PC-3 (cell line): ENCODE results near the gene HOXC9. TPM values are rescaled to one million over a fixed set of nuclear protein-coding genes. Genes with fewer than 3 reads are reported as not detected.

Source experiments
- ATAC-seq: fragments of 200-7000 bp; cut with Tn5 transposase; 2 replicates; pipeline ENCODE4 v1.9.1; 2020; ENCODE audit warnings: mild to moderate bottlenecking, moderate library complexity
- BruUV-seq: library from RNA; stranded (reverse); fragments of 400-500 nt; replicated peaks from 2 replicates; lab custom pipeline; 2021; lab: Mats Ljungman, UMichigan
- CTCF ChIA-PET: fragments of 300-600 bp; sonication (Branson Sonifier 250); formaldehyde crosslinking; loops from one replicate; lab custom pipeline; 2022; ENCODE audit warnings: antibody characterized with exemption; lab: Charles Lee
- POLR2A ChIA-PET: fragments of 300-600 bp; sonication (Branson Sonifier 250); formaldehyde crosslinking; loops from one replicate; lab custom pipeline; 2022; ENCODE audit warnings: antibody characterized with exemption; ENCODE audit not compliant: unreplicated experiment; lab: Charles Lee
- DNase-seq: peaks from one replicate; pipeline ENCODE4 v3.0.0-alpha.2; 2015
- H2AFZ ChIP-seq: fragments of 300-600 bp; sonication (generic); 2 replicates; pipeline ENCODE4 v1.6.0; 2016; ENCODE audit warnings: antibody characterized with exemption, low read length
- H3F3A ChIP-seq: fragments of 300-600 bp; sonication (generic); one replicate; pipeline ENCODE4 v1.6.0; 2017; ENCODE audit warnings: antibody characterized with exemption, low read length, control low read depth, mild to moderate bottlenecking; ENCODE audit not compliant: unreplicated experiment
- H3K27ac ChIP-seq: fragments of 300-600 bp; sonication (generic); 2 replicates; pipeline ENCODE4 v1.5.1; 2016; ENCODE audit warnings: mild to moderate bottlenecking, low read length
- H3K27me3 ChIP-seq: fragments of 300-600 bp; sonication (generic); 2 replicates; pipeline ENCODE4 v1.6.1; 2016; ENCODE audit warnings: low read length, mixed read lengths
- H3K36me3 ChIP-seq: fragments of 300-600 bp; sonication (generic); 2 replicates; pipeline ENCODE4 v1.6.1; 2016; ENCODE audit warnings: low read depth, mixed run types, low read length, mixed read lengths
- H3K4me1 ChIP-seq: fragments of 300-600 bp; sonication (generic); 2 replicates; pipeline ENCODE4 v1.5.1; 2016; ENCODE audit warnings: low read length; ENCODE audit not compliant: insufficient read depth
- H3K4me2 ChIP-seq: fragments of 300-600 bp; sonication (generic); 2 replicates; pipeline ENCODE4 v1.6.0; 2016; ENCODE audit warnings: low read length
- H3K4me3 ChIP-seq: fragments of 300-600 bp; sonication (generic); 2 replicates; pipeline ENCODE4 v1.5.1; 2016; ENCODE audit warnings: mild to moderate bottlenecking, low read length, mixed read lengths
- H3K79me2 ChIP-seq: fragments of 300-600 bp; sonication (generic); 2 replicates; pipeline ENCODE4 v1.6.1; 2017; ENCODE audit warnings: low read length, mixed read lengths
- H3K9ac ChIP-seq: fragments of 300-600 bp; sonication (generic); 2 replicates; pipeline ENCODE4 v1.6.0; 2016; ENCODE audit warnings: mild to moderate bottlenecking, low read length
- H3K9me2 ChIP-seq: fragments of 300-600 bp; sonication (generic); replicated peaks from 2 replicates; pipeline ENCODE4 v1.6.1; 2016; ENCODE audit warnings: mixed run types, low read length, mixed read lengths
- H3K9me3 ChIP-seq: fragments of 300-600 bp; sonication (generic); 2 replicates; pipeline ENCODE4 v1.6.1; 2016; ENCODE audit warnings: low read length, mixed read lengths
- H4K20me1 ChIP-seq: fragments of 300-600 bp; sonication (generic); 2 replicates; pipeline ENCODE4 v1.6.1; 2016; ENCODE audit warnings: low read length, mixed read lengths
- EZH2 ChIP-seq: fragments of 300-600 bp; sonication (generic); IDR thresholded peaks from one replicate; pipeline ENCODE4 v1.6.1; 2017; ENCODE audit warnings: antibody characterized with exemption, mild to moderate bottlenecking, low read length; ENCODE audit not compliant: unreplicated experiment
- EZH2phosphoT487 ChIP-seq: fragments of 300-600 bp; sonication (generic); IDR thresholded peaks from 2 replicates; pipeline ENCODE4 v1.6.1; 2018; ENCODE audit warnings: mild to moderate bottlenecking, antibody characterized with exemption, low read length, borderline replicate concordance
- intact Hi-C: fragments of 100-400 bp; cut with micrococcal nuclease; formaldehyde crosslinking; loops from 2 replicates; pipeline ENCODE4 v1.9.0; 2023
- total RNA-seq: library from RNA; depleted of rRNA; stranded (reverse); fragments of >200 nt; gene quantifications from 2 replicates; pipeline ENCODE4 v1.2.3, GENCODE V29; 2014
- TF ChIP-seq, protein P1 (sequence below): fragments of 300-600 bp; sonication (generic); conservative IDR thresholded peaks from 2 replicates; pipeline ENCODE4 v1.5.1; 2017; ENCODE audit warnings: antibody characterized with exemption, low read depth, mild to moderate bottlenecking, low read length

The HOXC9 gene
- total RNA-seq, 1 experiment from 2014 or later = 1.5 TPM

DNA sequence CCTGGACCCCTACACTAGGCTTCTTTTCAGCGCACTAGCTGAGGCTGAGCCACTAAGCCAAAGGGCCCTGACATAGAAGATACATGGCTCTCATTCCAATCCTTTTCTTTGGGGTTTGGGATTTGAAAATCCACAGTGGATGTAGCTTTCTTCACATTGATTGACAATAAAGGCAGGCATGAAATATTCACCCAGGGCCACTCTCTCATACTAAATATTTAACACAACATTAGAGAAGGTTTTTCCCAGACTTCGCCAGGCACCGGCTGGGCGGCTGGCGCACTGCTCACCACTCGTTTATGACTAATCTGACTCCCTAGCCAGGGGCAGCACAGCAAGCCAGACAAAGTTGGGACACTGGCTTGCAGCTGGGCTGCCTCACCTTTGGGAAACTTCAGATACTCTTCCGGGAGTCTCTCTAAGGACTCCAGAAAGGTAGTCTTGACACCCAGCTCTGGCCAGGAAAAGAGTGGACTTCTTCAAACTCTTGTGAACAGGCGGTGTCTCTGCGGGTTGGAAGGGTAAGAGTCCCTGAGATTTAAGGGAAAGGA is 27.7 kb upstream of the HOXC9 start:
- Histone ChIP-seq H3K4me1 (peaks cover 15% of the 10 kb centered on the region), H3K27me3 (no peaks in the 10 kb centered on the region), H3K4me3 (0 out of 2 replicates have a peak overlapping the region, but pooled peaks have one; percentile 1), H3K9ac (no peak overlapping the region), H3K36me3 (no peaks in the 10 kb centered on the region), H3K9me3 (no peaks in the 10 kb centered on the region), H3K27ac (no peak overlapping the region), H3K79me2 (no peaks in the 10 kb centered on the region), H3K4me2 (peak overlapping the region; percentile 95), H3K9me2 (no peaks in the 10 kb centered on the region), H2AFZ (peak overlapping the region; percentile 41; the same call in 1 of the 2 replicates), H3F3A (no peaks in the 10 kb centered on the region), H4K20me1 (no peaks in the 10 kb centered on the region)
- intact Hi-C loops = no loop called here
- ATAC-seq (peak; percentile 84), DNase-seq (peak; percentile 80)
- BruUV-seq = no TSS peak
- CTCF ChIA-PET = no interaction called here
- TF ChIP-seq, protein P1, sequence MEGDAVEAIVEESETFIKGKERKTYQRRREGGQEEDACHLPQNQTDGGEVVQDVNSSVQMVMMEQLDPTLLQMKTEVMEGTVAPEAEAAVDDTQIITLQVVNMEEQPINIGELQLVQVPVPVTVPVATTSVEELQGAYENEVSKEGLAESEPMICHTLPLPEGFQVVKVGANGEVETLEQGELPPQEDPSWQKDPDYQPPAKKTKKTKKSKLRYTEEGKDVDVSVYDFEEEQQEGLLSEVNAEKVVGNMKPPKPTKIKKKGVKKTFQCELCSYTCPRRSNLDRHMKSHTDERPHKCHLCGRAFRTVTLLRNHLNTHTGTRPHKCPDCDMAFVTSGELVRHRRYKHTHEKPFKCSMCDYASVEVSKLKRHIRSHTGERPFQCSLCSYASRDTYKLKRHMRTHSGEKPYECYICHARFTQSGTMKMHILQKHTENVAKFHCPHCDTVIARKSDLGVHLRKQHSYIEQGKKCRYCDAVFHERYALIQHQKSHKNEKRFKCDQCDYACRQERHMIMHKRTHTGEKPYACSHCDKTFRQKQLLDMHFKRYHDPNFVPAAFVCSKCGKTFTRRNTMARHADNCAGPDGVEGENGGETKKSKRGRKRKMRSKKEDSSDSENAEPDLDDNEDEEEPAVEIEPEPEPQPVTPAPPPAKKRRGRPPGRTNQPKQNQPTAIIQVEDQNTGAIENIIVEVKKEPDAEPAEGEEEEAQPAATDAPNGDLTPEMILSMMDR = no peak
- TF ChIP-seq EZH2 (no peak), EZH2phosphoT487 (no peak)
- POLR2A ChIA-PET = no interaction called here

DNA sequence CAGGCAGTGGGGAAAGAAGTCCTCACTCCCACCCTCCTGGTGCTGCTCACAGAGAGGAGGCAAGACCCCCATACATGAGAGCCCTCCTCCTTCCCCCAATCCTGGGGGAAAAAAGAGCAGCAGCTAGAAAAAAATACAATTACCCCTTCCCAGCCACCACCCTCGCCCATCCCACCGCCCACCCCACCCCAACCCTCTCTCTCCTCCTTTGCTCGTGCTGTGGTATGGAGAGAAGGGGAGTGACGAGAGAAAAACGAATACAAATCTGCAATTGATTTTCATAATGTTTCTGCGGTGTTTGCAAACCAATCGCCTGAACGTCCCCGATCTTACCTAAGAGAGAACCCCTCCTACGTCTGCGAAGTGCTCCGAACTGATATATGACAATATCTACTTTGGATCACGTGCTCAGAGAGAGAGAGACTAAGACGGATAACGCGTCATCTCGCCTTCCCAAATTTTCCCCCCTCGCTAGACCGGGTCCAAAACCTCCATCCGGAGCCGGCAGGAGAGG is 27.2 kb upstream of the HOXC9 start, which contains the start of gene HOXC11:
Gene HOXC11, plus strand, starts transcription at position 405 of the 514 bp plus-strand sequence. CDS start 116 bp downstream, outside the sequence.
- no peaks in the 10 kb centered on the region for H3K9me3 ChIP-seq
- H4K20me1 ChIP-seq = no peaks in the 10 kb centered on the region
- no peaks in the 10 kb centered on the region for H3K27me3 ChIP-seq
- H3K4me3 ChIP-seq = peak within 1 kb of the TSS; percentile 75
- H3K9me2 ChIP-seq = no peaks in the 10 kb centered on the region
- ATAC-seq (no peak), DNase-seq (no peak)
- peaks cover 20% of the 10 kb centered on the region for H3K4me1 ChIP-seq
- no peak within 1 kb of the TSS for H3K27ac ChIP-seq
- H3K36me3 ChIP-seq = no peaks in the 10 kb centered on the region
- no peaks in the 10 kb centered on the region for H3F3A ChIP-seq
- no peak for TF ChIP-seq EZH2
- TF ChIP-seq, protein P1 = no peak
- peak within 1 kb of the TSS; percentile 95 for H3K4me2 ChIP-seq
- peak within 1 kb of the TSS; percentile 77 for H3K9ac ChIP-seq
- intact Hi-C loops = no loop called here
- ChIA-PET CTCF (no interaction called here), POLR2A (no interaction called here)
- no peaks in the 10 kb centered on the region for H3K79me2 ChIP-seq
- BruUV-seq = no TSS peak
- peak within 1 kb of the TSS; percentile 89 for H2AFZ ChIP-seq
